Spleen (tissue), 7 donors: Measurements from ENCODE around the gene TWF1.

Source experiments
- CTCF ChIP-seq, 11 experiments: fragments of 200-600 bp in 7 of 11; fragments of 450-650 bp in 4 of 11; sonication (generic) in 4 of 11; IDR thresholded peaks in 8 of 11; conservative IDR thresholded peaks in 3 of 11; 1 replicate in 7 of 11; 2 replicates in 4 of 11; pipeline versions ENCODE4 v1.4.0 to v1.8.0; 2016 to 2021; ENCODE audit warnings: antibody characterized with exemption in 11 of 11, inconsistent platforms in 4 of 11, mild to moderate bottlenecking in 1 of 11
- POLR2A ChIP-seq, 3 donors: fragments of 450-650 bp; IDR thresholded peaks; one replicate each; pipeline ENCODE4 v1.5.1; 2017; ENCODE audit warnings: antibody characterized with exemption in 3 of 3, mild to moderate bottlenecking in 1 of 3
- POLR2AphosphoS5 ChIP-seq, 3 donors: sonication (generic); formaldehyde crosslinking; IDR thresholded peaks; one replicate each; pipeline ENCODE4 v1.5.1; 2017; ENCODE audit warnings: antibody characterized with exemption in 3 of 3
- donor health status: DM: no; HTN: no; CAD: no; lungs with moderate emphysema.
- donor health status: DM: no; HTN: no; CAD: no.
- donor health status: DM: no; HTN: no; CAD: no.

DNA sequence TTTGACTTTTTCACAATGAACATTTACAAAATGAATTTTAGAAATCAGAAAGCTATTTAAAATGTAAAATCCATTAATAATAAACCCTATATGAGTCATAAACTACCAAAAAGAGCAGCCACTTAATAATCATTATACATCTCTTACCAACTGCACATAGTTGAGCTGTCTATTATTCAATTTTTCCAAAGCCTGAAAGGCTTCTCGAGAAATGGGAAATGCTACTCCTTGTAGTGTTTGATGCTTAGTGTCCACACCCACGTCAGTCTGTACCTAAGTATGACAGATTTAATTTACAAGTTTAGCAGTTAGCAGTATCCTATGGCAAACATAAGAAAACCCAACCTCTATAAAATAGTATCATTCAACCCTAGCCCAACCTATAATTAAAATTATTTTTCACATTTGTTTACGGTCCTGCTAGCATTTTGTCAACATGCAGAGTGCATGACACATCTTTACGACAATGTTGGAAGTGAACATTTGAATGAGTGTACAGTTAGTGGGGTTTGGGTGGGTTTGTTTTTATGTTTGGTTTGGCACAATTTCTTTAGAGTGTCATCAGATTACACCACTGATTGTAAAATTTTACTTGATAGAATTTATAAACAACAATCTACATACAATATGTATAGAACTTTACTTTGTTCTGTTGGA lies 8.4 kb downstream of the TWF1 start:
- TF ChIP-seq CTCF (IDR thresholded peaks at IDR 0.05 in 8 of 11, conservative IDR thresholded peaks at IDR 0.05 in 3 of 11), result no peak
- no peak for TF ChIP-seq POLR2A (IDR thresholded peaks at IDR 0.05)
- no peak for TF ChIP-seq POLR2AphosphoS5 (IDR thresholded peaks at IDR 0.05)
